HL-60/S4 treated with phorbol 12-myristate 13-acetate at 8.2 ng/mL for 4 days and 3 days (cell line): ENCODE measurements around the gene CTNND2.

Experiments used
- in situ Hi-C: fragments of 300-500 bp; cut with MboI; formaldehyde crosslinking; loops from 2 replicates; pipeline ENCODE4 v1.15.0; 2022; ENCODE audit warnings: low sequenced_read_pairs

CTNND2 gene

GRCh38 chr5:11407556-11408145 lies 496.6 kb downstream of the CTNND2 start:
- in situ Hi-C loops = no loop called here

GRCh38 chr5:11400316-11400715 lies 503.9 kb downstream of the CTNND2 start:
- in situ Hi-C loops = no loop called here

- in situ Hi-C loops = no loop called here
Observed at GRCh38 chr5:11398728-11399127, 505.5 kb downstream of the CTNND2 start.

GRCh38 chr5:11397549-11397948 lies 506.7 kb downstream of the CTNND2 start:
- in situ Hi-C loops = no loop called here

- in situ Hi-C loops = no loop called here
Observed at GRCh38 chr5:11396917-11397316, 507.3 kb downstream of the CTNND2 start.

- in situ Hi-C loops = no loop called here
Observed at GRCh38 chr5:11394933-11395332, 509.3 kb downstream of the CTNND2 start.

GRCh38 chr5:11390291-11390767 lies 513.9 kb downstream of the CTNND2 start:
- in situ Hi-C loops = no loop called here

- in situ Hi-C loops = no loop called here
Observed at GRCh38 chr5:11387382-11387781, 516.9 kb downstream of the CTNND2 start.

- in situ Hi-C loops = no loop called here
Observed at GRCh38 chr5:11386398-11386797, 517.8 kb downstream of the CTNND2 start.

- in situ Hi-C loops = no loop called here
Observed at GRCh38 chr5:11385901-11386293, 518.3 kb downstream of the CTNND2 start.

GRCh38 chr5:11385251-11385900 lies 518.9 kb downstream of the CTNND2 start:
- in situ Hi-C loops = no loop called here

GRCh38 chr5:11384441-11385250 lies 519.6 kb downstream of the CTNND2 start:
- in situ Hi-C loops = no loop called here

GRCh38 chr5:11383506-11384095 lies 520.6 kb downstream of the CTNND2 start:
- in situ Hi-C loops = no loop called here

- in situ Hi-C loops = no loop called here
Observed at GRCh38 chr5:11378461-11378860, 525.8 kb downstream of the CTNND2 start.

GRCh38 chr5:11377896-11378295 lies 526.4 kb downstream of the CTNND2 start:
- in situ Hi-C loops = no loop called here

GRCh38 chr5:11372191-11372590 lies 532.1 kb downstream of the CTNND2 start:
- in situ Hi-C loops = no loop called here

- in situ Hi-C loops = no loop called here
Observed at GRCh38 chr5:11371021-11371420, 533.2 kb downstream of the CTNND2 start.

- in situ Hi-C loops = no loop called here
Observed at GRCh38 chr5:11364531-11364930, 539.7 kb downstream of the CTNND2 start.

GRCh38 chr5:11363631-11364178 lies 540.5 kb downstream of the CTNND2 start:
- in situ Hi-C loops = no loop called here

GRCh38 chr5:11361768-11362167 lies 542.5 kb downstream of the CTNND2 start:
- in situ Hi-C loops = no loop called here

- in situ Hi-C loops = no loop called here
Observed at GRCh38 chr5:11357928-11358327, 546.3 kb downstream of the CTNND2 start.
